Measurements from ENCODE around the gene AK5.

- no peak for TF ChIP-seq RARB (CRISPR knock-in tag; IDR thresholded peaks at IDR 0.05)
- no peak for TF ChIP-seq ZNF8 (CRISPR knock-in tag; IDR thresholded peaks at IDR 0.05)
- TF ChIP-seq OSR1 (CRISPR knock-in tag; IDR thresholded peaks at IDR 0.05): no peak
- no peak for TF ChIP-seq ZFP3 (CRISPR knock-in tag; IDR thresholded peaks at IDR 0.05)
- TF ChIP-seq ZFP30 (CRISPR knock-in tag; IDR thresholded peaks at IDR 0.05): no peak
- TF ChIP-seq ESRRG (CRISPR knock-in tag; IDR thresholded peaks at IDR 0.05): no peak
These were observed 57.5 kb downstream of the AK5 start for GRCh38 chr1:77339326-77339725.

Measured in SK-N-SH treated with all-trans-retinoic acid at 6 μM for 48 hours (cell line).